GM15510 (cell line): ENCODE results near the gene SMC1B.

Source experiments
- POLR2A ChIP-seq: IDR thresholded peaks from 3 replicates; pipeline ENCODE4 v1.6.1; 2011; ENCODE audit warnings: borderline replicate concordance; ENCODE audit not compliant: insufficient read length; ENCODE audit errors: extremely low read depth

Gene SMC1B

DNA sequence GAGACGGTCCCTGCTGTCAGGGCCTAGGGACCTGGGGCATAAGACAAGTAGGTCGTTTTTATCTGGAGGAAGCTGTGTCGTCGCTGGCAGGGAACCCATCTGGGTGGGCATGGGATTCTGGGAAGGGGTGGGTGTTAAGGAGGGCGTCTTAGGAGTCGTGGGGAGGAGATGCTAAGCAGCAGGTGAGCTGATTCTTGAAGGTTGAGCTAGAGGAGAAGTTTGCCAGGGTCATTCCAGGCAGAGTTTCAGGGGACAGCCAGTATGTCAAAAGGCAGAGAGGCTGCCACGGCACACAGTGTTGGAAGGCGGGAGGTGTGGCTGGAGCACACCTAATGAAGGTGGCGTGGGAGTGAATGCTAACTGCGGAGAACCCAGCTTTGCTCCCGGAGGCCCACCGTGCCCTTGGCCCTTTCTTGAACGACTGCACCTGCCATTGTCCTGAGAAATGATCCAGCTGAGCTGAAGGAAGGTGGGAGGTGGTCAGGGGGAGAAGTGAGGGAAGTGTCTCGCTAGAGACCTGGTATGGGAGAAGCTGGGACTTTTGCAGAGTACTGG, 102.3 kb downstream of the SMC1B start:
- TF ChIP-seq POLR2A: no peak

DNA sequence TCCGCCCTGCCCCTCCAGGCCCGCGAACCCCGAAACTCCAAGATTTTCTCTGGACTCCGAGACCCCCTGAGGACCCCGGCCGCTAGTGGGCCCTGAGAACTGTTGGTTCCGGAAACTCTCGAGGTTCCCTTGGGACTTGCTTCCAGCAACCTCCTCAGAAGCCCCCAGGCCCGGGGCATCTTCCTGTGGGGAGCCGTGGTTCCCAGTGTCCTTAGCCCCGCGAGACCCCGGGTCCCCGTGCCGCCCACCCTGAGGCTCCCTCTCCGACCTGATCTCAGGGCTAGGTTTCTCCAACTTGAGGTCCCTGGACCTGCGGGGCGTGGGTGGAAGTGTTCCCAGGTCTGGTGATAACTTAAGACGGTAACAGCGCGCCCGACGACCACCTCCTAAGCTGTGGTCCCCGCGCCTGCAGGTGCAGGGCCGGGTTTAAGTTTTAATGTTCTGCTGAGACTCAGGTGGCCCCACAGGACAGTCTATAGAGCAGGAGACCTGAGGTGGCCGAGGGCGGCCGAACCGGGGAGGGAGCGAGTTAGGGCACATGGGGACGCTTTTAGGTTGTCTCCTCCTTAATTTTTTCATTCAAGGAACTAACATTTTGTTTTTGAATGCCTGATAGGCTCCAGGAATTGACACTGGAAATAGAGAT, 102.9 kb downstream of the SMC1B start:
- TF ChIP-seq POLR2A: no peak

DNA sequence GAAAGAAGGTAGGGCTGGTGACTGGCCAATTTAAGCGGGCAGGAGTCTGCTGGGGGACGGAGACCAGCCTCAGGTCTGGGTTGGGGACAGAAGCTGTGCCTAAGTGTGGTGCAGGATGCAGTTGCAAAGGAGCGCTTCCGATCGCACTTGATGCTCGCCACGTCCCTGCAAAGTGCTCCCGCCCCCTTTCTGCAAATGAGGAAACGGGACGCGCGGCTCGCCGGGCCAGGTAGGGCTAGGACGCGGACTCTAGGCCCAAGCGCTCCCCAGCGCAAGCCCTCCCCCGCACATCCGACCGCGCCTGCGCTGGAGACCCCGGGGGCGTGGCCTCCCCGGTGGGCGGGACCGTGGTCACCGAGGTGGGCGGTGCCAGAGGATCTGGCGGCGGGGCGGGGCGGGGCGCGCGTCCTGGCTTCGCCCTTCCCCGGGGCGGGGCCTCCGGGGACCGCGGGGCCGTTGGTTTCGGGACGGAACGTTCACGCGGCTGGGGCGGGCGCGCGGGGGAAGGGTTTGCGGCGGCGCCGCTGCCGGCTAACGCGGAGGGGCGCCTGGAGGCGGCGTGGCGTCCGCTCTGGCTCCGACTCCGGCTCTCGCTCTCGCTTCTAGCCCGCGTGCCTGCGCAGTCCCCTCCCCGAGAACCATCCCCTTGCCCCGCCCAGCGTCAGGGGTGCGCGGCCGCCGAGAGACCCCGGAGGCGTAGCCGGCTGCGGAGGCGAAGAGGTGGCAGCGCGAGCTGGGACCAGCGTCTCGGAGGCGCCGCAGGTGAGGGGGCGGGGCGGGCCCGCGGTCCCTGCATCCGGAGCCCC, 103.8 kb downstream of the SMC1B start, which contains the start of gene FAM118A:
FAM118A (plus strand) TSS at position 513 of the 806 bp plus-strand sequence. CDS start 12,446 bp downstream, outside the sequence.
- peak; percentile 67 for TF ChIP-seq POLR2A

DNA sequence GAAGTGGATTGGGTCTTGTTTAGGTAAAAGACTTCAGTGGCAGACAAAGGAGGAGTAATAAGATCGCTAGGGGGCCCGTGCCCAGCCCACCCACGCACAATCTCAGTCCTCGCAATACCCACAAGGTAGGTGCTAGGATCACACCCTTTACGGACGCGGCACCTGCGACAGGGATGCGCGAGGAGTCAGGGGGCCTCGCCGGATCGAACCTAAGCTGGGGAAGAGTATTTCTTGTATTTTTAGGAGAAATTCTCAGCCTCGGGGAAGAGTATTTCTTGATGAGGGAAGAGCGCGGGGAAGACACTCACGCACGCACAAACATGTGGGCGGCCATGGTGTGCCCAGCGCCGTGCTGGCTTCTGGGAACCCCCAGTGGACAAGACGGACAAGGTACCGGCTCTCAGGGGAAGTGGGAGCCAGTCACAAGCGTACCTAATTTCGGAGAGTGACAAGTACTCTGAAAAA, 104.4 kb downstream of the SMC1B start:
- TF ChIP-seq POLR2A: no peak

DNA sequence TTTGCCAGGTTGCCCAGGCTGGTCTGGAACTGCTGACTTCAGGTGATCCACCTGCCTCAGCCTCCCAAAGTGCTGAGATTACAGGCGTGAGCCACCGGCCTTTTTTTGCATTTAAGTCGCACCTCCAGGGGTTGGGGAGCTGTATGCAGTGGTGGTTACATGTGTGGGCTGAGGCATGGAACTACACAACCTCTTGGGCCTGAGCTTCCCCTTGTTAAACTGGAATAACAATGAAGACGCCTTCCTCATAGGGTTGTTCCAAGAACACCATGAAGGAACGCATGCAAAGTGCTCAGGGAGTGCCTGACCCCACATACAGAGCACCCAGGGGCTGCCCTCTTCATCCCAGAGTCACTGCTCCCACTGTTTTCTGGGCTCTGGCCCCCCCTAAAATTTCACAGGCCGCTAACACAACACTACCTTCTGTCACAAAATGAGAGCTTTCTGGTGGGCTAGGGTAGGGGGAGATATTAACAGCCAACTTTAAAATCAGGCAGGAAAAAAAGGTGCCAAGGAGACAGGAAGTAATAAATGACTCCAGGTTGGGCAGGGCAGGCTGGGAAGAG, 104.9 kb downstream of the SMC1B start:
- TF ChIP-seq POLR2A: no peak

DNA sequence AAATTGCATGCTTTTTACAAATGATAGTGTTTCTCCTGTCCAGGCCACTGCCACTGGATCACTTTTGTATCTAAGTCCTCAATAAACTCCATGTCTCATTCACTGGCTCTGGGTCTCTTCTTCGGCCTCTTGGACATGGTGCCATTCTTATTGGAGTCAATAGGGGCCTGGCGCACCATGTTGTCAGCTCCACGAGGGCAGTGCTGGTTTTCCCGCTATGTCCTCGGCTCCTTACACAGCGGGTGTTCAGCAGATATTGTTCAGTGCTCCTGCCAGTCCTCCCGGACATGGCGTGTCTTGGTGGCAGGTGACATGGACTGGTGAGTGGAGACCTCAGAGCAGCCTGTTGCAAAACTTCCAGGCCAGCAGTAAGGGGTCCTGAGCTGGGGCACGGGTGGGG, 107.3 kb downstream of the SMC1B start:
- TF ChIP-seq POLR2A: no peak

DNA sequence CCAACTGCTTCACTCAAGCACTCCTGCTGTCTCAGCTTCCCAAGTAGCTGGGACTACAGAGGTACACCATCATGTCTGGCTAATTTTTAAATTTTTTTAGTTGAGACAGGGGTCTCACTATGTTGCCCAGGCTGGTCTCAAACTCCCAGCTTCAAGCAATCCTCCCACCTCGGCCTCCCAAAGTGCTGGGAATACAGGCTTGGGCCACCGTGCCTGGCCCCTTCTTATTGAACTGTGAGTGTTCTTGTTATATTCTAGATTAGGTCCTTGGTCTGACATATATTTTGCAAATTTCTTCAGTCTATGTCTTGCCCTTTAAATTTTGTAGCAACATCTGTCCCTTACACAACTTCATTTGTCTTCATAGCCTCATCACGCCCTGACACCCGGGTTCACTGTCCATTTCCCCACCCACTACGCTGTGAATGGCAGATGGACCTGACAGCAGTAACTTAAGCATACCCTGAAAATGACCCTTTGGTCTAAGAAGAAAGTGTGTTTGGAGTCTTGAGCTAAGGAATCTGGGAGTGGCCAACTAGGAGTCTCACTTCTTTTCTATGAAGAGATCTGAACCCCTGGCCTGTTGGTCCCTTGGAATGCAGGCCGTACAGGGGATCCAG, 107.8 kb downstream of the SMC1B start:
- TF ChIP-seq POLR2A: no peak

DNA sequence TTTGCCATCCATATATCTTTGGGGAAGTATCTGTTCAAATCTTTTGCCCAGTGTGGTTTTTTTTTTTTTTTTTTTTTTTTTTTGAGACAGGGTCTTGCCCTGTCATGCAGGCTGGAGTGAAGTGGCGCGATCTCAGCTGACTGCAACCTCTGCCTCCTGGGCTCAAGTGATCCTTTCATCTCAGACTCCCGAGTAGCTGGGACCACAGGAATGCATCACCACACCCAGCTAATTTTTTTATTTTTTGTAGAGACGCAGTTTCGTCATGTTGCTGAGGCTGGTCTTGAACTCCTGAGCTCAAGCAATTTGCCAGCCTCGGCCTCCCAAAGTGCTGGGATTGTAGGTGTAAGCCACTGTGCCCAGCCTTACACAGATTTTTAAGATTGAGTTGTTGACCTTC, 108.4 kb downstream of the SMC1B start:
- no peak for TF ChIP-seq POLR2A

DNA sequence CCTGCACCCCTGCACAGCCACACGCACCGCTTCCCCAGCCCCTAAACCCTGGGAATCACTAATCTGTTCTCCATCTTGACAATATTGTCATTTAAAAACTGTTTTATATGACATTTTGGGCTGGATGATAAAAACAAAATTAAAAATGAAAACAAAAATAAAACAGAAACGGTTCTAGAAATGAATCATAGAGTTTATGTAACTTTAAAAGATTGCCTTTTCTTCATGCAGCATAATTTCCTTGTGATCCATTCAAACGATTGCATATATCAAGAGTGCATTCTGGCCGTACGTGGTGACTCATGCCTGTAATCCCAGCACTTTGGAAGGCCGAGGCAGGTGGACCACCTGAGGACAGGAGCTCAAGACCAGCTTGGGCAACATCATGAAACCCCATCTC, 110.2 kb downstream of the SMC1B start:
- no peak for TF ChIP-seq POLR2A

DNA sequence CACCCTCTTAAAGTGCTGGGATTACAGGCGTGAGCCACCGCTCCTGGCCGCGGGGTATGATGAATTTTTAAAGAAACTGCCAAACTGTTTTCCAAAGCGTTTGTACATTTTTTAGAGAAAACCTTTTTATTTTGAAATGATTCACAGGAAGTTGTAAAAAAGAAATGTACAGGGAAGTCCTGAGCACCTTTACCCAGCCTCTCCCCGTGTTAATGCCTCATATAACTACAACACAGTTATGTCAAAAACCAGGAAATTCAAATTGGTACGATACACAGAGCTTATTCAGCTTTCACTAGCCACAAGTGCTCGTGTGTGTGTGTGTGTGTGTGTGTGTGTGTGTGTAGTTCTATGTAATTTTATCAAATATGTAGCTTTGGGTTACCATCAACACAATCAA, 110.6 kb downstream of the SMC1B start:
- no peak for TF ChIP-seq POLR2A

DNA sequence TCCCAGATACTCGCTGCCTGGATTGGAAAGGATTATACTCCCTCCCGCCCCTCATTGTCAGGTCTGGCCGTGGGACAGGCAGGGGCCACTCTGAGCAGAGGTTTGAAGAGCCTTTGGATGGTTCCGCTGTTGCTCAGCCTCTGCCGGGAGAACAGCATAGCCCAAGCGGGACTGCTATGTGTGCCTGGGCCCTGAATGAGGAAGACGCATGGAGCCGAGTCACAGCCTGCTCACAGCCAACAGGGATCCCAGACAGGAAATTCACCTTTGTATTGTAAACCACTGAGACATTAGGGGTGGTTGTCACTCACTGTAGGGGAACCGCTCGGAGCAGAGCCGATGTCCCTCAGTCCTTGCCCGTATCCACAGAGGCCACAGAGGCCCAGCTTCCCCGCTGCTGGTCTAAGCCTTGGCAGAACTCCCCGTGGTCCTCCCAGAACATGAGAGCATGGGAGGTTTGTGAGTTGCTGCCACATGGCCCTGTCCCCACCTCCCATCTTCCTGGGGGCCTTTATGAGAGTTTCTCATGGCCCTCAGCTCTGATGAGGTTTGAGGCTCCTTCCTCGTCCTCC, 114.4 kb downstream of the SMC1B start:
- no peak for TF ChIP-seq POLR2A

DNA sequence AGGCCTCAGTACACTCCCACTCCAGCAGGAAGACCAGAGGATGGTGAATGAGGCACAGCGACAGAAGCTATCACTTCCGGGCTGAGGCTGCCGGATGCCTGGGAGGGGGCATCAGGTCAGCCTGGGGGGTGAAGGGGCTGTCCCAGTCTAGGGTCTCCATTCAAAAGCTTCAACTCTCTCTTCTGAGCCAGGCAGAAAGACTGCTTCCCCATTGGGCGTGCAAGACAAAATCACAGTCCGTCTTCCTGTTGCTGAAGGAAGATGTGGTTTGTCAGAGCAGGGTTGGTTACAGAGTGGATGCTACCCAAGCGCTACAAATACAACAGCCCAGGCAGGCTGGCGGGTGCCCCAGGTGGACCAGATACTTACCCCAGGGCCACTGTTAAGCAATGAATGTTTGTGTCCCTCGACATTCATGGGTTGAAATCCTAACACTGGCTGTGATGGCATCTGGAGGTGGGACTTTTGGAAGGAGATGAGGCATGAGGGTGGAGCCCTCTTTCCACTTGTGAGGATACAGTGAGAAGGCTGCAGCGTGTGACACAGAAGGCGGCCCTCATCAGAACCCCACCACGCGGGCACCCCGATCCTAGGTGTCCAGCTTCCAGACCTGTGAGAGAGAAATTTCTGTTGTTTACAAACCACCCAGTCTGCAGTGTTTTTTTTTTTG, 116.6 kb downstream of the SMC1B start:
- no peak for TF ChIP-seq POLR2A

DNA sequence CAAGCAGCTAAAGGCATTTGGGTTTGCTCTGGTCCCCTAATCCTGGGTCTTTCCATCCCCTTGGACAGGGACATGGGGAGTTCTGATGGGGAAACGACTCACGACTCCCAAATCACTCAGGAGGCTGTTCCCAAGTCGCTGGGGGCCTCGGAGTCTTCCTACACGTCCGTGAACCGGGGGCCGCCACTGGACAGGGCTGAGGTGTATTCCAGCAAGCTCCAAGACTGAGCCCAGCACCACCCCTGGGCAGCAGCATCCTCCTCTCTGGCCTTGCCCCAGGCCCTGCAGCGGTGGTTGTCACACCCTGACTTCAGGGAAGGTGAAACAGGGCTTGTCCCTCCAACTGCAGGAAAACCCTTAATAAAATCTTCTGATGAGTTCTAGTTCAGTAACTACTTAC, 117.9 kb downstream of the SMC1B start:
- TF ChIP-seq POLR2A: no peak
